Omental fat pad (tissue), 4 donors: Measurements from ENCODE around the gene FZR1. TPM values are rescaled to one million over a fixed set of nuclear protein-coding genes. Genes with fewer than 3 reads are reported as not detected.

Source experiments
- ATAC-seq: fragments of 150-250 bp; one replicate; pipeline ENCODE4 v1.9.1; 2016; ENCODE audit warnings: mild to moderate bottlenecking, moderate library complexity; ENCODE audit not compliant: low FRiP score
- DNase-seq: peaks from one replicate; pipeline ENCODE4 v3.0.0-alpha.2; 2019; ENCODE audit warnings: low spot score
- CTCF ChIP-seq, 3 donors: fragments of 450-650 bp; IDR thresholded peaks; one replicate each; pipeline ENCODE4 v1.5.1; 2016 to 2017; ENCODE audit warnings: antibody characterized with exemption in 3 of 3, mild to moderate bottlenecking in 3 of 3, moderate library complexity in 2 of 3
- total RNA-seq, 4 donors: library from RNA; depleted of rRNA; stranded (reverse); fragments of >200 nt; gene quantifications; one replicate each; pipeline ENCODE4 v1.1.0, GENCODE V29; 2016

FZR1 gene
- total RNA-seq, 4 donors from 2014 or later, result 10.0 to 33.1 (median 15.3) TPM

GRCh38 chr19:3474614-3475013 is 31.5 kb upstream of the FZR1 start:
- DNase-seq (no peak), ATAC-seq (no peak)
- TF ChIP-seq CTCF (IDR thresholded peaks at IDR 0.05), result no peak

GRCh38 chr19:3475449-3475848 is 30.7 kb upstream of the FZR1 start:
- ATAC-seq (no peak), DNase-seq (no peak)
- TF ChIP-seq CTCF (IDR thresholded peaks at IDR 0.05), result no peak

GRCh38 chr19:3476830-3477229 is 29.3 kb upstream of the FZR1 start:
- no peak for ATAC-seq
- DNase-seq, result no peak
- TF ChIP-seq CTCF (IDR thresholded peaks at IDR 0.05), result no peak

GRCh38 chr19:3477506-3477905 is 28.6 kb upstream of the FZR1 start:
- no peak for DNase-seq
- ATAC-seq, result no peak
- TF ChIP-seq CTCF (IDR thresholded peaks at IDR 0.05), result no peak

- TF ChIP-seq CTCF (IDR thresholded peaks at IDR 0.05), result no peak
- no peak for DNase-seq
- no peak for ATAC-seq
These were observed 28.2 kb upstream of the FZR1 start for GRCh38 chr19:3477951-3478350.

- TF ChIP-seq CTCF (IDR thresholded peaks at IDR 0.05), result no peak
- ATAC-seq (no peak), DNase-seq (no peak)
These were observed 27.5 kb upstream of the FZR1 start for GRCh38 chr19:3478409-3479176.

GRCh38 chr19:3479177-3479833 is 26.8 kb upstream of the FZR1 start:
- ATAC-seq, result no peak
- TF ChIP-seq CTCF (IDR thresholded peaks at IDR 0.05), result no peak

More at GRCh38 chr19:3479177-3479833, 26.8 kb upstream of the FZR1 start:
- DNase-seq, result no peak
